HCT116 (cell line): ENCODE measurements around the gene AZGP1. TPM values are rescaled to one million over a fixed set of nuclear protein-coding genes. Genes with fewer than 3 reads are reported as not detected.
"Not testable (repeated sequence)": the region's sequence is repeated elsewhere in the genome, so short reads cannot be mapped to it uniquely, and the experiment has no call there.

Experiments
- ATAC-seq: fragments of 200-7000 bp; cut with Tn5 transposase; 2 replicates; pipeline ENCODE4 v1.9.1; 2020; ENCODE audit warnings: mild to moderate bottlenecking, moderate library complexity
- BruUV-seq: library from RNA; stranded (reverse); fragments of 400-500 nt; replicated peaks from 2 replicates; lab custom pipeline; 2021; lab: Mats Ljungman, UMichigan
- CTCF ChIA-PET: fragments of 300-600 bp; sonication (Branson Sonifier 250); formaldehyde crosslinking; loops from one replicate; lab custom pipeline; 2021; ENCODE audit warnings: antibody characterized with exemption; lab: Charles Lee
- POLR2A ChIA-PET: fragments of 300-600, 350-600 bp; sonication (Branson Sonifier 250); formaldehyde crosslinking; loops from one replicate; lab custom pipeline; 2021; ENCODE audit warnings: antibody characterized with exemption; lab: Charles Lee
- RAD21 ChIA-PET, 2 experiments: fragments of 300-600 bp; sonication (Branson Sonifier 250); formaldehyde crosslinking; loops; one replicate each; lab custom pipeline; 2023; ENCODE audit warnings: low total read pairs in 2 of 2; ENCODE audit not compliant: uncharacterized antibody in 2 of 2, unreplicated experiment in 2 of 2, low non-redundant PET in 1 of 2; lab: Charles Lee
- DNase-seq: peaks from one replicate; pipeline ENCODE4 v3.0.0-alpha.2; 2010; ENCODE audit warnings: low read depth, low spot score
- H2AFZ ChIP-seq: fragments of 200-600 bp; shearing (Covaris generic), sonication (generic); 2 replicates; pipeline ENCODE4 v1.6.1; 2017; ENCODE audit warnings: low read depth, mixed run types, mixed read lengths, antibody characterized with exemption, low read length; ENCODE audit not compliant: poor library complexity, severe bottlenecking
- H3K27ac ChIP-seq: 2 replicates; pipeline ENCODE4 v1.5.1; 2012; ENCODE audit warnings: low read depth, low read length
- H3K27me3 ChIP-seq: fragments of 200-600 bp; sonication (generic); 2 replicates; pipeline ENCODE4 v1.6.1; 2016; ENCODE audit warnings: mixed run types, low read length, mixed read lengths; ENCODE audit not compliant: insufficient read depth
- H3K36me3 ChIP-seq, 2 experiments: fragments of 200-500 bp in 1 of 2; fragments of 200-600 bp in 1 of 2; sonication (Bioruptor generic) in 1 of 2; sonication (generic) in 1 of 2; 2 replicates each; pipeline versions ENCODE4 v1.5.1 to v1.6.1; 2014 to 2016; ENCODE audit warnings: low read length in 2 of 2, inconsistent platforms in 1 of 2, mixed read lengths in 1 of 2, mixed run types in 1 of 2; ENCODE audit not compliant: insufficient read depth in 2 of 2, control insufficient read depth in 1 of 2
- H3K4me1 ChIP-seq, 2 experiments: fragments of 200-600 bp in 1 of 2; sonication (generic) in 1 of 2; 2 replicates each; pipeline versions ENCODE4 v1.5.1 to v1.6.1; 2012 to 2017; ENCODE audit warnings: low read length in 2 of 2, inconsistent platforms in 1 of 2, mild to moderate bottlenecking in 1 of 2, mixed read lengths in 1 of 2, mixed run types in 1 of 2, moderate library complexity in 1 of 2; ENCODE audit not compliant: insufficient read depth in 2 of 2, control insufficient read depth in 1 of 2
- H3K4me2 ChIP-seq: fragments of 200-600 bp; sonication (generic); 2 replicates; pipeline ENCODE4 v1.6.1; 2017; ENCODE audit warnings: mixed run types, low read length, mixed read lengths
- H3K4me3 ChIP-seq, 2 experiments: fragments of 200-600 bp in 1 of 2; sonication (generic) in 1 of 2; replicated peaks in 1 of 2; 2 replicates each; pipeline ENCODE4 v1.5.1; 2011 to 2016; ENCODE audit warnings: low read length in 2 of 2, control low read depth in 1 of 2, low read depth in 1 of 2, mild to moderate bottlenecking in 1 of 2, mixed read lengths in 1 of 2, mixed run types in 1 of 2
- H3K79me2 ChIP-seq: fragments of 200-600 bp; sonication (generic); 2 replicates; pipeline ENCODE4 v1.6.1; 2017; ENCODE audit warnings: mild to moderate bottlenecking, mixed run types, low read length, moderate library complexity, mixed read lengths; ENCODE audit not compliant: insufficient read depth
- H3K9ac ChIP-seq: fragments of 200-600 bp; sonication (generic); 2 replicates; pipeline ENCODE4 v1.6.1; 2016; ENCODE audit warnings: low read length, mixed read lengths
- H3K9me2 ChIP-seq: fragments of 200-600 bp; sonication (generic), shearing (Covaris generic); 2 replicates; pipeline ENCODE4 v1.6.1; 2017; ENCODE audit warnings: mixed run types, mild to moderate bottlenecking, moderate library complexity; ENCODE audit not compliant: insufficient read depth
- H3K9me3 ChIP-seq, 2 experiments: fragments of 200-500 bp in 1 of 2; fragments of 200-600 bp in 1 of 2; sonication (Bioruptor generic) in 1 of 2; sonication (generic) in 1 of 2; 2 replicates each; pipeline ENCODE4 v1.6.1; 2014 to 2017; ENCODE audit warnings: low read length in 2 of 2, mixed read lengths in 2 of 2, inconsistent platforms in 1 of 2, low read depth in 1 of 2, mild to moderate bottlenecking in 1 of 2, mixed run types in 1 of 2, moderate library complexity in 1 of 2; ENCODE audit not compliant: control insufficient read depth in 1 of 2, insufficient read depth in 1 of 2
- H4K20me1 ChIP-seq: fragments of 200-600 bp; sonication (generic), shearing (Covaris generic); 2 replicates; pipeline ENCODE4 v1.6.1; 2017; ENCODE audit warnings: mixed run types, mild to moderate bottlenecking, moderate library complexity; ENCODE audit not compliant: insufficient read depth
- SP1 ChIP-seq: IDR thresholded peaks from 2 replicates; pipeline ENCODE4 v1.6.1; 2012; ENCODE audit warnings: low read depth
- SRF ChIP-seq: IDR thresholded peaks from 2 replicates; pipeline ENCODE4 v1.6.1; 2012; ENCODE audit warnings: low read depth
- TCF7L2 ChIP-seq: IDR thresholded peaks from 2 replicates; pipeline ENCODE4 v1.7.0; 2011; ENCODE audit warnings: borderline replicate concordance, inconsistent platforms; ENCODE audit not compliant: insufficient read depth, insufficient read length; ENCODE audit errors: extremely low read depth
- intact Hi-C: fragments of 100-400 bp; cut with micrococcal nuclease; formaldehyde crosslinking; loops from 2 replicates; pipeline ENCODE4 v1.10.0; 2022
- total RNA-seq: library from RNA; stranded (reverse); gene quantifications from one replicate; pipeline ENCODE4 v1.2.1, GENCODE V29; 2021; ENCODE audit not compliant: unreplicated experiment
- TF ChIP-seq, protein P1 (sequence below): IDR thresholded peaks from 2 replicates; pipeline ENCODE4 v1.6.1; 2011; ENCODE audit warnings: mild to moderate bottlenecking, low read length, moderate library complexity; ENCODE audit not compliant: insufficient replicate concordance; ENCODE audit errors: extremely low read depth

The AZGP1 gene
- total RNA-seq, 1 experiment from 2014 or later: 1.1 TPM

DNA sequence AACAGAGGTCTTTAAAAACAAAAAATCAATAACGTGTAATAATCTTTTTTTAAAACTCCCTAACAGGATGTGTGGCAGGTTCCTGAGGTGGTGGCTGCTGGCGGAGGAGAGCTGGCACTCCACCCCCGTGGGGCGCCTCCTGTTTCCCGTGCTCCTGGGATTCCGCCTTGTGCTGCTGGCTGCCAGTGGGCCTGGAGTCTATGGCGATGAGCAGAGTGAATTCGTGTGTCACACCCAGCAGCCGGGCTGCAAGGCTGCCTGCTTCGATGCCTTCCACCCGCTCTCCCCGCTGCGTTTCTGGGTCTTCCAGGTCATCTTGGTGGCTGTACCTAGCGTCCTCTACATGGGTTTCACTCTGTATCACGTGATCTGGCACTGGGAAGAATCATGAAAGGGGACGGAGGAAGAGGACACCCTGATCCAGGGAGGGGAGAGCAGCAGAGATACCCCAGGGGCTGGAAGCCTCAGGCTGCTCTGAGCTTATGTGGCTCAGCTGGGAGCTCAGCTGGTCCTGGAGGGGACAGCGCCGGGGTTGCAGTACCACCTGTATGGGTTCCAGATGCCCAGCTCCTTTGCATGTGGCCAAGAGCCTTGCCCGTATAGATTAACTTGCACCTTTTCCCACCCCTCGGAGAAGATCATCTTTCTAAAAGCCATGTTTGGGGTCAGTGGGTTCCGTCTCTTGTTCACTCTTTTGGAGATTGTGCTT, 16.7 kb upstream of the AZGP1 start:
- Histone ChIP-seq H3K4me2 (no peak overlapping the region), H3K9me2 (no peaks in the 10 kb centered on the region), H3K36me3 (no peaks in the 10 kb centered on the region), H4K20me1 (no peaks in the 10 kb centered on the region), H3K79me2 (no peaks in the 10 kb centered on the region), H3K9me3 (no peaks in the 10 kb centered on the region), H3K4me1 (peaks cover 0 to 5% of the 10 kb centered on the region in 2 experiments; a peak in 2 of 4 replicates), H3K27ac (no peak overlapping the region), H3K27me3 (no peaks in the 10 kb centered on the region), H2AFZ (no peak overlapping the region)
- no peak for DNase-seq
- CTCF ChIA-PET: interaction anchor here (1.5 to 2.9 kb wide), 4 partner anchors 16 to 467 kb away, joined by 4 to 11 read pairs (median 6); partner anchors contain the start of genes AZGP1 and TRIM4
- no TSS peak for BruUV-seq
- POLR2A ChIA-PET: no interaction called here
- intact Hi-C loops: loop anchor here (5.0 kb wide), 1 partner anchor 465 kb away; no protein-coding TSS in a partner anchor
- RAD21 ChIA-PET: interaction anchor here in 1 of 2 experiments (1.7 kb wide), 1 partner anchor 467 kb away, joined by 4 read pairs; no protein-coding TSS in a partner anchor
- TF ChIP-seq TCF7L2: no peak
- TF ChIP-seq SRF: no peak
- no peak for TF ChIP-seq SP1
- TF ChIP-seq, protein P1, sequence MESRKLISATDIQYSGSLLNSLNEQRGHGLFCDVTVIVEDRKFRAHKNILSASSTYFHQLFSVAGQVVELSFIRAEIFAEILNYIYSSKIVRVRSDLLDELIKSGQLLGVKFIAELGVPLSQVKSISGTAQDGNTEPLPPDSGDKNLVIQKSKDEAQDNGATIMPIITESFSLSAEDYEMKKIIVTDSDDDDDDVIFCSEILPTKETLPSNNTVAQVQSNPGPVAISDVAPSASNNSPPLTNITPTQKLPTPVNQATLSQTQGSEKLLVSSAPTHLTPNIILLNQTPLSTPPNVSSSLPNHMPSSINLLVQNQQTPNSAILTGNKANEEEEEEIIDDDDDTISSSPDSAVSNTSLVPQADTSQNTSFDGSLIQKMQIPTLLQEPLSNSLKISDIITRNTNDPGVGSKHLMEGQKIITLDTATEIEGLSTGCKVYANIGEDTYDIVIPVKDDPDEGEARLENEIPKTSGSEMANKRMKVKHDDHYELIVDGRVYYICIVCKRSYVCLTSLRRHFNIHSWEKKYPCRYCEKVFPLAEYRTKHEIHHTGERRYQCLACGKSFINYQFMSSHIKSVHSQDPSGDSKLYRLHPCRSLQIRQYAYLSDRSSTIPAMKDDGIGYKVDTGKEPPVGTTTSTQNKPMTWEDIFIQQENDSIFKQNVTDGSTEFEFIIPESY: no peak
- TF ChIP-seq, all 23 proteins: peak for 0
- Histone ChIP-seq H3K9ac (no peak overlapping the region), H3K4me3 (no peak overlapping the region)
- no peak for ATAC-seq

DNA sequence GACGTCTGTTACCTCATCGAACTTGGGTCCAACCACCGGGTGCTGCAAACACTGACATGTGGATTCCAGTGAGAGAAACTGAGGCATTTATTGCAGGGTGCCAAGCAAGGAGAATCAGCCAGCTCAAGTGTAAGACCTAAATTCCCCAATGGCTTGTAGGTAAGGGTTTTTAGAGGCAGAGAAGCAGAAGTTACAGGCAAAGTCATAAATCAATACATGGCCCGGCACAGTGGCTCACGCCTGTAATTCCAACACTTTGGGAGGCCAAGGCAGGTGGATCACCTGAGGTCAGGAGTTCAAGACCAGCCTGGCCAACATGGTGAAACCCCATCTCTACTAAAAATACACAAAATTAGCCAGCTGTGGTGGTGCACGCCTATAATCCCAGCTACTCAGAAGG, 15.7 kb upstream of the AZGP1 start:
- POLR2A ChIA-PET, H3K4me1 ChIP-seq: not testable (repeated sequence)
- RAD21 ChIA-PET: interaction anchor here in 1 of 2 experiments (1.7 kb wide), 1 partner anchor 466 kb away, joined by 4 read pairs; no protein-coding TSS in a partner anchor

More for the DNA sequence above, 15.7 kb upstream of the AZGP1 start:
- H3K4me2 ChIP-seq, H3K79me2 ChIP-seq, ATAC-seq, H3K36me3 ChIP-seq, H4K20me1 ChIP-seq, H3K9me3 ChIP-seq, H3K9ac ChIP-seq, H2AFZ ChIP-seq, DNase-seq, H3K4me3 ChIP-seq, H3K27ac ChIP-seq, H3K9me2 ChIP-seq, H3K27me3 ChIP-seq, BruUV-seq: not testable (repeated sequence)
- intact Hi-C loops: loop anchor here (1.0 to 5.0 kb wide), 2 partner anchors 78 to 464 kb away; no protein-coding TSS in a partner anchor
- CTCF ChIA-PET: interaction anchor here (0.7 to 3.1 kb wide), 8 partner anchors 15 to 466 kb away, joined by 3 to 14 read pairs (median 4); partner anchors contain the start of genes AZGP1, GJC3, TRIM4 and ZKSCAN1
